DOHH2 (cell line): ENCODE measurements around the gene TSPAN14.

ENCODE experiments used
- H3F3A ChIP-seq: fragments of 200-600 bp; sonication (generic), shearing (Covaris generic); 2 replicates; pipeline ENCODE4 v1.6.0; 2016; ENCODE audit warnings: antibody characterized with exemption, mild to moderate bottlenecking; ENCODE audit not compliant: control insufficient read depth, insufficient read depth
- H3K27ac ChIP-seq: fragments of 200-600 bp; sonication (generic); 2 replicates; pipeline ENCODE4 v1.5.1; 2014; ENCODE audit warnings: low read depth, mild to moderate bottlenecking, low read length, moderate library complexity
- H3K27me3 ChIP-seq: fragments of 200-600 bp; sonication (generic); 2 replicates; pipeline ENCODE4 v1.6.1; 2014; ENCODE audit warnings: mild to moderate bottlenecking, low read length, mixed read lengths; ENCODE audit not compliant: control insufficient read depth
- H3K36me3 ChIP-seq: fragments of 200-600 bp; sonication (generic); 2 replicates; pipeline ENCODE4 v1.6.1; 2014; ENCODE audit warnings: mild to moderate bottlenecking, low read length, moderate library complexity, mixed read lengths; ENCODE audit not compliant: control insufficient read depth
- H3K4me1 ChIP-seq: fragments of 200-600 bp; sonication (generic); 2 replicates; pipeline ENCODE4 v1.6.1; 2014; ENCODE audit warnings: mild to moderate bottlenecking, low read length, mixed read lengths; ENCODE audit not compliant: control insufficient read depth
- H3K4me2 ChIP-seq: fragments of 200-600 bp; sonication (generic); 2 replicates; pipeline ENCODE4 v1.6.0; 2014; ENCODE audit warnings: mild to moderate bottlenecking, low read length, moderate library complexity
- H3K4me3 ChIP-seq: fragments of 200-600 bp; sonication (generic); 2 replicates; pipeline ENCODE4 v1.5.1; 2014; ENCODE audit warnings: mild to moderate bottlenecking, low read length, mixed read lengths
- H3K79me2 ChIP-seq: fragments of 200-600 bp; sonication (generic); 2 replicates; pipeline ENCODE4 v1.6.1; 2014; ENCODE audit warnings: mild to moderate bottlenecking, low read length, mixed read lengths; ENCODE audit not compliant: control insufficient read depth
- H3K9me2 ChIP-seq: fragments of 200-600 bp; sonication (generic); replicated peaks from 2 replicates; pipeline ENCODE4 v1.6.1; 2014; ENCODE audit warnings: mild to moderate bottlenecking, low read length, mixed read lengths; ENCODE audit not compliant: control insufficient read depth
- H3K9me3 ChIP-seq: fragments of 200-600 bp; sonication (generic); 2 replicates; pipeline ENCODE4 v1.6.1; 2014; ENCODE audit warnings: antibody characterized with exemption, low read length, mixed read lengths; ENCODE audit not compliant: control insufficient read depth, insufficient read depth
- H4K20me1 ChIP-seq: fragments of 200-600 bp; sonication (generic); 2 replicates; pipeline ENCODE4 v1.6.0; 2014; ENCODE audit warnings: low read depth, mild to moderate bottlenecking, antibody characterized with exemption, low read length, moderate library complexity; ENCODE audit not compliant: control insufficient read depth, insufficient read depth
- EZH2phosphoT487 ChIP-seq: fragments of 200-600 bp; sonication (generic); IDR thresholded peaks from 2 replicates; pipeline ENCODE4 v1.6.1; 2017; ENCODE audit warnings: borderline replicate concordance, mild to moderate bottlenecking, antibody characterized with exemption, low read length, moderate library complexity, mixed read lengths
- TF ChIP-seq, protein P1 (sequence below): fragments of 200-600 bp; sonication (generic); IDR thresholded peaks from one replicate; pipeline ENCODE4 v1.5.1; 2014; ENCODE audit warnings: antibody characterized with exemption, mild to moderate bottlenecking, low read depth, low read length; ENCODE audit not compliant: poor library complexity, severe bottlenecking

Gene TSPAN14

DNA sequence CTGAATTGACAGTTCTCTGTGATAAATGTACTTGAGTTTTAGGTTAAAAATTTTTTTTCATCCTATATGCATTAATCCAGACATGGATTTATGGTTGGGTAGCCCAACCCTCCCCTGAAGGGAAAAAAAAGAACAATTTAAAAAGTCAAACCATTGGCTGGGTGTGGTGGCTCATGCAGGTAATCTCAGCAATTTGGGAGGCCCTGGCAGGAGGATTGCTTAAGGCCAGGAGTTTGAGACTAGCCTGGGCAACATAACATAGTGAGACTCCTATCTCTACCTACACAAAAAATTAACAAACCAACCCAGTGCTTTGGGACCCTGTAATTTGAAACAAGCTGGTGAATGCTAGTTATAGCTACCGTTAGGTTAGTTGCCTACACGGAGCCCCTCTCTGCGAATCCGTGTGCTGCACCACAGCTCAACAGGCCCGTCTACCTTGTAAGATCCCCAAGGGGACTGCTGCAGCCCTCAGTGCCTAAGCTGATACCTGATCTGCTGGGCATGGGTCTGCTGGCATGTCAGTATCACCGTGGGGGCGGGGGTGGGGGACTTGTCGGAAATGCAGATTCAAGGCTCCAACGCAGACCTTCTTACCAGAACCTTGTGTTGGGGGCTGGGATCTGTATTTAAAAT, 32.8 kb downstream of the TSPAN14 start:
- Histone ChIP-seq H3K27me3 (no peaks in the 10 kb centered on the region), H3K36me3 (peaks cover 22% of the 10 kb centered on the region; the same call in 1 of the 2 replicates), H3K4me1 (peaks cover 9% of the 10 kb centered on the region), H3K9me3 (no peaks in the 10 kb centered on the region), H4K20me1 (no peaks in the 10 kb centered on the region), H3K27ac (no peak overlapping the region), H3K79me2 (peaks cover 42% of the 10 kb centered on the region), H3K9me2 (no peaks in the 10 kb centered on the region), H3K4me3 (no peak overlapping the region), H3F3A (no peaks in the 10 kb centered on the region), H3K4me2 (no peak overlapping the region)
- TF ChIP-seq, protein P1, sequence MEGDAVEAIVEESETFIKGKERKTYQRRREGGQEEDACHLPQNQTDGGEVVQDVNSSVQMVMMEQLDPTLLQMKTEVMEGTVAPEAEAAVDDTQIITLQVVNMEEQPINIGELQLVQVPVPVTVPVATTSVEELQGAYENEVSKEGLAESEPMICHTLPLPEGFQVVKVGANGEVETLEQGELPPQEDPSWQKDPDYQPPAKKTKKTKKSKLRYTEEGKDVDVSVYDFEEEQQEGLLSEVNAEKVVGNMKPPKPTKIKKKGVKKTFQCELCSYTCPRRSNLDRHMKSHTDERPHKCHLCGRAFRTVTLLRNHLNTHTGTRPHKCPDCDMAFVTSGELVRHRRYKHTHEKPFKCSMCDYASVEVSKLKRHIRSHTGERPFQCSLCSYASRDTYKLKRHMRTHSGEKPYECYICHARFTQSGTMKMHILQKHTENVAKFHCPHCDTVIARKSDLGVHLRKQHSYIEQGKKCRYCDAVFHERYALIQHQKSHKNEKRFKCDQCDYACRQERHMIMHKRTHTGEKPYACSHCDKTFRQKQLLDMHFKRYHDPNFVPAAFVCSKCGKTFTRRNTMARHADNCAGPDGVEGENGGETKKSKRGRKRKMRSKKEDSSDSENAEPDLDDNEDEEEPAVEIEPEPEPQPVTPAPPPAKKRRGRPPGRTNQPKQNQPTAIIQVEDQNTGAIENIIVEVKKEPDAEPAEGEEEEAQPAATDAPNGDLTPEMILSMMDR: no peak
- no peak for TF ChIP-seq EZH2phosphoT487

DNA sequence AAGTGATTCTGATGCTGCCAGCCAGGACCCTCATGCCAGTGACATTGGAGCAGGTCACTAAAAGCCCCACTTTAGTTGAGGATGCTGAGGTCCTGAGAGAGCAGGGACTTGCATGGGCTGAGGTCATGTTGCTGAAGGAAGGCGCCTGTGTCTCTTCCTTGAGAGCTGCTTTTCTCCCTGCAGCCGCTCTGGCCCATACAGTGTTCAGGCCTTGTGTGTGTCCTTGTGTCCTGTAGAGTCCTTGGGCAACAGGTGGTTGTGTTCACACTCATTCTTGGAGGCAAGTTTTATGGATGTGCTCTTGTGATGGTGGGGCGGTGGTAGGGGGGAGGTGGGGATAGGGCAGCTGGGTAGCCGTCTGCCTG, 33.3 kb downstream of the TSPAN14 start:
- no peak for TF ChIP-seq EZH2phosphoT487
- TF ChIP-seq, protein P1: no peak
- H3K79me2 ChIP-seq: peaks cover 42% of the 10 kb centered on the region

DNA sequence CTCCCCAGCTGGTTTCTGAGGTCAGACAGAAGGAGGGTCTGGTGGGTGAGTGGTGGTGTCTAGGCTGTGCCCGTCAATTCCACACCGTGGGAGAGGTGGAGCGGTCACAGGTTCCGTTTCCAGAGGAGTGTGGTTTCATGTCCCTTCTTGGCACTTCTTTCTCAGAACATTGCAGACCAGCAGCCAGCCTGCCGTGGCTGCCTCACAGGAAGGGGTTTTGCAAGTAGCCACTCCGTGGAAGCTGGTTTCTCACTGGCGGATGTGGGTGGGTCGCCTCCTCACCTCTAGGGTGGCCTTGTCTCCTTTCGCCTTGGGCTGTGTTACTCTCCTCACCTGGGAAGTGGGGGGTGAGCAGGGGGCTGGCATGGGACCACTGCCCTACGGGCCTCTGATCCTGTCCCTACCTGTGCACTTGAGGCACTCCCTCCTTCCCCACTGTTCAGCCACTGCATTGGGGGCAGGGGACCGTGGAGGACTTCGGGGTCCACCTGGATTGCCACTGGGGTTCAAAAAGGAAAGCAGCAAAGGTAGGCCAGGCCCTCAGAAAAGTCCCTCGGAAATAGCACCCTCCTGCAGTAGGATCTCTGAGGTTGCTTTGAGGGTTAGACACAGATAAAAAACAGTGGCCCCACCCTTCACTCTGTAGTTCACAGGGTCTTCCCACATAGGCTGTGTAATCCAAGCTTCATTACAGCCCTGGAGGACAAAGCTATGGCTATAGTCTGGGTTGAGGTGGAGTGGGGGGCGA, 33.9 kb downstream of the TSPAN14 start:
- Histone ChIP-seq H3K9me3 (no peaks in the 10 kb centered on the region), H4K20me1 (no peaks in the 10 kb centered on the region), H3K4me2 (no peak overlapping the region), H3K4me3 (no peak overlapping the region), H3F3A (no peaks in the 10 kb centered on the region), H3K27ac (no peak overlapping the region), H3K4me1 (peaks cover 20% of the 10 kb centered on the region), H3K27me3 (no peaks in the 10 kb centered on the region), H3K36me3 (peaks cover 28% of the 10 kb centered on the region), H3K79me2 (peaks cover 42% of the 10 kb centered on the region), H3K9me2 (no peaks in the 10 kb centered on the region)
- TF ChIP-seq, protein P1: no peak
- TF ChIP-seq EZH2phosphoT487: no peak

More for the DNA sequence above, 33.3 kb downstream of the TSPAN14 start:
- Histone ChIP-seq H3K4me3 (no peak overlapping the region), H3K9me3 (no peaks in the 10 kb centered on the region), H3K9me2 (no peaks in the 10 kb centered on the region), H3K4me2 (no peak overlapping the region), H3K27ac (no peak overlapping the region), H3F3A (no peaks in the 10 kb centered on the region), H3K4me1 (peaks cover 14% of the 10 kb centered on the region), H4K20me1 (no peaks in the 10 kb centered on the region), H3K36me3 (peaks cover 25% of the 10 kb centered on the region; the same call in 1 of the 2 replicates), H3K27me3 (no peaks in the 10 kb centered on the region)
